Measurements from ENCODE around the gene CGB7.
"Not testable (repeated sequence)": the region's sequence is repeated elsewhere in the genome, so short reads cannot be mapped to it uniquely, and the experiment has no call there.

DNA sequence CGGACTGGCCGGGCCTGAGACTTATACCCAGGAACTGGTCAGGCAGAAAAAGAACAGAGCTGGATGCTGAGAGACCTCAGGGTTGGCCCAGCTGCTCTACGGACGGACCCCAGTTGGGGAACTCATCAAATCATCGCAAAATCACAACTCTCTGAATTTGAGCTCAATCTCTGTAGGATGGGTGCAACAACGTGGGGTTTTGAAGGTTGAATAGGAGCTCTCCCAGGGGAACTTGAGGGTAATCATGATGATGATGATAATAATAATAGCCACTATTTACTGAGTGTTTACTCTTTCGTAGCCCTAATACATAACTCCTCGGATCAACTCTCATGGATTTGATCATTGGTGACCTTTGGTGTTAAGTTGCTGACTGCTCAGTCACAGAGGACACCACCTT is 27.2 kb downstream of the CGB7 start:
- TF ChIP-seq, protein P1, sequence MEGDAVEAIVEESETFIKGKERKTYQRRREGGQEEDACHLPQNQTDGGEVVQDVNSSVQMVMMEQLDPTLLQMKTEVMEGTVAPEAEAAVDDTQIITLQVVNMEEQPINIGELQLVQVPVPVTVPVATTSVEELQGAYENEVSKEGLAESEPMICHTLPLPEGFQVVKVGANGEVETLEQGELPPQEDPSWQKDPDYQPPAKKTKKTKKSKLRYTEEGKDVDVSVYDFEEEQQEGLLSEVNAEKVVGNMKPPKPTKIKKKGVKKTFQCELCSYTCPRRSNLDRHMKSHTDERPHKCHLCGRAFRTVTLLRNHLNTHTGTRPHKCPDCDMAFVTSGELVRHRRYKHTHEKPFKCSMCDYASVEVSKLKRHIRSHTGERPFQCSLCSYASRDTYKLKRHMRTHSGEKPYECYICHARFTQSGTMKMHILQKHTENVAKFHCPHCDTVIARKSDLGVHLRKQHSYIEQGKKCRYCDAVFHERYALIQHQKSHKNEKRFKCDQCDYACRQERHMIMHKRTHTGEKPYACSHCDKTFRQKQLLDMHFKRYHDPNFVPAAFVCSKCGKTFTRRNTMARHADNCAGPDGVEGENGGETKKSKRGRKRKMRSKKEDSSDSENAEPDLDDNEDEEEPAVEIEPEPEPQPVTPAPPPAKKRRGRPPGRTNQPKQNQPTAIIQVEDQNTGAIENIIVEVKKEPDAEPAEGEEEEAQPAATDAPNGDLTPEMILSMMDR (IDR thresholded peaks at IDR 0.05; ENCODE audit: insufficient read depth, low read depth, low read length) = not testable (repeated sequence)
- not testable (repeated sequence) for TF ChIP-seq EZH2 (IDR thresholded peaks at IDR 0.05; ENCODE audit: insufficient read depth, low read length)

Measured in astrocyte (in vitro differentiated cells and primary cell).